HG03025 (cell line): ENCODE results near the gene PWP2.
A peak's percentile ranks its signal among the peaks of the same experiment; 100 is the strongest.
"Not testable (repeated sequence)": the region's sequence is repeated elsewhere in the genome, so short reads cannot be mapped to it uniquely, and the experiment has no call there.

Experiments used
- ATAC-seq: cut with Tn5 transposase; IDR thresholded peaks from one replicate; pipeline ENCODE4 v1.9.1; 2021; ENCODE audit warnings: mild to moderate bottlenecking, moderate library complexity; ENCODE audit not compliant: unreplicated experiment, low FRiP score

The PWP2 gene

GRCh38 chr21:44159349-44160297 is 52.4 kb downstream of the PWP2 start:
- not testable (repeated sequence) for ATAC-seq

- not testable (repeated sequence) for ATAC-seq
Observed at GRCh38 chr21:44160298-44160672, 53.1 kb downstream of the PWP2 start.

GRCh38 chr21:44160821-44161220 is 53.6 kb downstream of the PWP2 start:
- ATAC-seq = not testable (repeated sequence)

GRCh38 chr21:44163167-44163653 is 56.0 kb downstream of the PWP2 start:
- ATAC-seq = not testable (repeated sequence)

DNA sequence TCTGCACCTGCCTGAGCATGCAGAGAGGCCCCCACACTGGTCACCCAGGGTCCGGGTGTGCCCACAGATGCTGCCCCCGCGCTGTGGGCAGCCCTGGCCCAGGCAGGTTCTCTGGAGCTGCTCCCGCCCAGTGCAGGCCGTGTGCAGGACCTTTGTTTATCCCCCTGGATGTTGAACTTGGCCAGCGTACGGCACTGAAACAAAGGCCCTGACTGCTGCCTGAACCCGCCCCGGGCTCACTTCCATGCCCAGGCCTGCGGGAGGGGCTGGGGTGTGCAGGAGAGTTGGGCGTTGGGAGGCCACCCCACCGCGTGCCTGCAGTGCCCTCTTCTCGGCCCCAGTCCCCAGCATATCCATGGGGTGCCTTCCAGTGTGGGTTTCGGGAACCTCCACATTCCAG is 58.7 kb downstream of the PWP2 start:
- ATAC-seq = not testable (repeated sequence)

DNA sequence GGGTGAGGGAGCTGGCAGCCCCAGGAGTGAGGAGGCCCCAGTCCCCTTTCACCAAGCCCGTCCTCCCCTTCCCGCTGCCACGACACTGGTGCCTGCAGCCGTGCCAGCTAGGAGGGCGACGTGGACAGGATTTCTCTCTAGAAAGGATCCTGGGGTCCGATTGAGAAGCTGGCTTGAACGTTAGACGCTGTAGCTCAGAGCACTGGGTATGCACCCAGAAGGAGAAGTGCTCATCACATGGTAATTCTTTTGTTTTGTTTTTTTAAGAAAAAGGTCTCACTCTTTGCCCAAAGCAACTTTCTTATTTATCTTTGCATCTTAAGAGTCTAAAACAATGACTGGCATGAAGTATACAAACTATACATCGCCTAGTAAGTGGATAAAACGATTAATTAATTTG is 60.3 kb downstream of the PWP2 start:
- ATAC-seq = not testable (repeated sequence)

DNA sequence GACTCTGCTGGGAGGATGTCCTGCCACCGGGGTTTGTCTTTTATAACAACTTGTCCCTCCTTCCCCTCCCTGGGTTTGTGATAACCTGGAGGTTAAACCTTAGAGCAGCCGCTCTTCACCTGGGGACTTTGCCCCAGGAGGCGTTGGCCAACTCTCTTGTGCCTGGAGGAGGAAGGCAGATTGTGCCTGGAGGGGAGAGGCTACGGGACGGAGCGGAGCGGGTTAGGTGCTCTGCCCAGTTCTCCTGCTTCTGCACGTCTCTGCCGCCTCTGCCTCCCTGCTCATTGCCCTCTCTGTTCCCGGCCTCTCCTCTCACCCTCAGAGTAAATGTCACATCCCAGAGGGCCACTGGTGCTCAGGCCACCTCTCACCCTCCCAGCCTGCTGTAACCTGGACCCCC is 63.1 kb downstream of the PWP2 start:
- not testable (repeated sequence) for ATAC-seq

GRCh38 chr21:44170863-44171262 is 63.7 kb downstream of the PWP2 start:
- not testable (repeated sequence) for ATAC-seq

GRCh38 chr21:44171962-44172572 is 64.9 kb downstream of the PWP2 start:
- ATAC-seq = not testable (repeated sequence)

DNA sequence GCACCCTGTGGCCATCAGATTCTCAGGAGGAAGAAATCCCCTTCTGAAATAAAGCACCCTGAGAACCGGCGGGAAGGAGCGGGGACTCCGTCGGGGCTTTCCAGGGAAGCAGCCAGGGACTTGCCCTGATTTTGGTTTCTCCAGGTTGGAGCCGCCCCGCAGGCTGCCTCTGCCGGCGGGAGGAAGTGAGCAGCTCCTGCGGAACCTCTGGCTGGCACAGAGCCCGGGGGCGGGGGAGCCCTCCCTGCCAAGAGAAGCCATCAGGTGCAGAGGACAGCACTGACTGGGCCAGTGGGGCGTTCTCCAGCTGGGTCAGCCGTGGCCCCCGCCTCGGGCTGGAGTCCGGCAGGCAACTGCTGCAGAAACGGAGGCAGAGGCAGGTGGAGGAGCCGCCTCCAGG is 65.5 kb downstream of the PWP2 start:
- ATAC-seq = not testable (repeated sequence)

GRCh38 chr21:44175189-44175588 is 68.0 kb downstream of the PWP2 start:
- ATAC-seq = peak; percentile 63

DNA sequence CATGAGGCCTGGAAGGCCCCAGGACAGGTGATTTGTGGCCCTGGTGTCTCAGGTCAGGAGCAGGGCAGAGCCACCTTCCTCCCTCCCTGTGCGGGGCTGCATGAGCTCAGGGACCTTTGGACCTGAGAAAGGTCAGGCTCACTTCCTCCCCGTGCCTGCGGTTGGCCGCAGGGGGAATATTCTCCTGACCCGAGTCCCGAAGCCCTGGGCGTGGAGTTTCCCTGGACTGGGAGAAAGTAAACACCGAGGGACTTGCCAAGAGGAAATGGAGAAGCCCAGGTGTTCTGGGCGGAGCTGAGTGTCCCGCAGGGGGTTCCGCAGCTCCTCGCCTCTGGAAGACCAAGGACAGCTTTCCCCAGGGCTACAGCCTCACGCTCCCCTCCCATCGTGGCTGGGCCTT is 68.9 kb downstream of the PWP2 start:
- not testable (repeated sequence) for ATAC-seq
